Kidney glomerular epithelial cell (primary cell): ENCODE results near the gene DCLRE1A.

Experiments
- DNase-seq: peaks from one replicate; lab custom pipeline; 2025; lab: John Stamatoyannopoulos, UW

Gene DCLRE1A

DNA sequence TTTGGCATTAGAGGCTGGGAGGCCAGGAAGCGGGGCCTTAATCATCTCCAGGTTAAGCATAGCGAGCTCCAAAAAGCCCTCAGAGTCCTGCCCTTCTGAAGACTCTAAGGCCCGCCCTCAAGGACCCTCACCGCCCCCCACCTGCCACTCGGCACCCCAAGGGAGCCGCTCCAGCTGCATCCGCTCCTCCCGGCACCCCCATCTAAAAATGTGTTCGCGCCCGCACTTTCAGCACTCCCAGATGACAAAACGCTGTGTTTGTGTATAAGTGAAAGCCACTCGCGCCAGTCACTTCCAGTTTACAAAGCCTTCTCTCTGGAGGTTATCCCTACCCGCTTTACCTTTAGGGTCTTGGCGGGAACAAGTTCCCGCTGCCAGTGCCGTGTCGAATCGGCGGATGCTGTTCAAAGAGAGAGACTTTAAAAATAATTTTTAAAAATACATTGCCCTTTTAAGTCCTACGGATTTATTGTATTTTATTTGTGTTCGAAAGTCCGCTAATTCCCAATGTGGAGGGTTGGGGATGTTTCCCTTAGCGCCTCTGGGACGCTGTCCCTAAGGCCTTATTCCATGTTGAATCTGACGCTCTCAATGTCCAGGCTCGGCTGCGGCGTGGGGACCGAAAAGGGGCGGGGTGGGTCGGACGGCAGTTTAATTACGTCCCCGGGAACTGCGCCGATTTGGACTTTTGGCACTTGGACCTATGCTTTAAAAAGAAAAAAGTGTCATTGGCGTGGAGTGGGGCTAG, at the start of gene DCLRE1A, which contains the start of gene NHLRC2:
DCLRE1A (minus strand) TSS at position 70 of the 748 bp plus-strand sequence. CDS start 900 bp downstream, outside the sequence.
NHLRC2 (plus strand) TSS at position 649 of the 748 bp plus-strand sequence. CDS start 212 bp downstream, outside the sequence.
- DNase-seq, result peak; percentile 63

DNA sequence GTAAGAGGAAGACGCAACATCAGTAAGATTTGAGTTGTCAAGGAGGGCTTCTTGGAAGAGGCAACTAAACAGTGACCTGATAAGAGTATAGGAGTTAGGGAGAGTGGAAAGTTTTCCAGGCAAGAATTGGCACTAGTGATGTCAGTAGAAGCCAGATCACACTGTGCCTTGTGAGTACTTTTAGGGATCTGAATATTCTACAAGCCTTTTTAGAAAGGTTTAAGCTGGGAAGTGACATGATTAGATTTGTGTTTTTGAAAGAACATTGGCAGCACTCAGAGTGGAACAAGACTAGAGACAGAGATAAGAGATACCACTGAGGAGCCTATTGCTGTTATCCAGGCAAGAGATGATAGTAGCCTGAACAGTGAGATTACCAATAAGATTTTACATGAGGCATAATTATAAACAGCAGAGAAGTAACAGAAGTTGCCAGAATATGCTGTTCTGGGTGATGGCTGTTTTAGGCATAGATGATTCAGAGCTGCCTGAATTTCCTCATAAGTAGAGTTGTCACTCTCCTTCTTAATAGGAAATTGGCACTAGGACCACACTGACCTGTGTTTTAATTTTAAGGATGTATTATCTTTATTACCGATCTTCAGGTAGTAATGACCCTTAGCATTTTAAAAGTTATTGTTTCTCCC, 46.2 kb upstream of the DCLRE1A start:
- no peak for DNase-seq

DNA sequence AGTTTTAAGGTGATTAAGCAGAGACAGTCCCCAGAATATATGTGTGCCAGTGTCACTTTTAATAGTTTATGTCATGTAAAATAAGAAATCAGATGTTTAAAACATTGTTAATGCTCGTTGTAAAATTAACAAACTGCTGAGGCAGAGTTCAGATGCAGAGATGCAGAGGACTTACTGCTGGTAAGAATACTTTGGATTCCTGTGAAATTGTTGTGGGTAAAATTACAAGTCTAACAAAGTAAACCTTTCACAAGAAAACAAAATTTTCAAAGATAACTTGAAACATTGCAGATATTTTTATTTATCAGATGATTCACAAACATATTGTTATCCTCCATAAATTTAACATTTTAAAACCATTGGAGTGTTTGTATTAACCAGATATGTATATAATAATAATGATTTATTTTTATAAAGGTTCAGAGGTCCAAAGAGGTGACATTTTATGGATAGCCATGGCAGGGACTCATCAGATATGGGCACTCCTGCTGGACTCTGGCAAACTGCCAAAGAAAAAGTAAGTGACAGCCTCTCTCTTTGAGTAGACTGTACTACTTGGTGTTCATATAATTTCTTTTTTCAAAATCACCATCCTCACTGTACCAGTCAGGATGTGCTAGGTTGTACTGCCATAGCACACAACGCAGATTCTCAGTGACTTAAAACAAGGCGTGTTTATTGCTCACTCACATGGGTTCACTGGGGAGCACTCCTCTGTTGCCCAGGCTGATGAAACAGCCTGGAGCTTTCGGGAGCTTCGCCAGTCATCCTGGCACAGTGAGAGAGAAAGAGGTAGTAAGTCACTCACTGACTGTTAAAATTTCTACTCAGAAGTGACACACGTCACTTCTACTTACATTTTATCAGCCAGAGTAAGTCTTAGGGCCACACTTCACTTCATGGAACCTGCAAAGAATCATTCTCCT, 44.1 kb upstream of the DCLRE1A start:
- DNase-seq, result no peak

DNA sequence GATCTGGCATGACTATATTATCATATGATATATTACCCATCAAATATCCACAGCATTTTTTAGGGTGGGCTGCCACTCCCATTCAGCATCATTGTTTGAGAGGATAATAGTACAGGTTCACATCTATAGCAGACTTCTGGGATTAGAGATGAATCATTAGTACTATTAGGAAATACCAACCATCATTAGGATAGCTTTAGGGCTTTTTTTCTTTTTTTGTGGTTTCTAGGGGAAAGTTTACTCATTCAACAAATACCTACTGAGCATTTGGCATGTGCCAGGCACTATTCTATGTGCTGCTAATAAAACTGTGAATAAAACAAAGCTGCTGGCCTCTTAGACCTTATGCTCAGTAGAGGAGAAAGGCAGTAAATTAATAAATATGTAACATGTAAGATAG, 41.1 kb upstream of the DCLRE1A start:
- DNase-seq, result peak; percentile 36

DNA sequence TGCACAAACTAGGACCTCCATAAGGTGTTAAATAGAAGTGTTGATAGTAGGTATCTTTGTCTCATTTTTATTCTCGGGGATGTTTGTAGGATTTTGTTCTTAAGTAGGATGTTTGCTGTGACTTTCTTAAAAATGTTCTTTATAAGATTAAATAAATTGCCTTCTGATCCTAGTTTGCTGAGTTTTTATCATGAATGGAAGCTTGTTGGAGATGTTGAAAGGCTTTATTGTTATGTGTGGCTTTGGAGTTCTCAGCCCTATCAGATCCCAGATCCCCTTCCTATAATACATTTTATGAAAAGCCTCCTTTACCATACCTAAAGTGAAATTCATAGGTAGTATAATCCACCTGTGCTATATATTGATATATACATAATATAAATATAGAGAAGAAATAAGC, 40.7 kb upstream of the DCLRE1A start:
- DNase-seq, result no peak

DNA sequence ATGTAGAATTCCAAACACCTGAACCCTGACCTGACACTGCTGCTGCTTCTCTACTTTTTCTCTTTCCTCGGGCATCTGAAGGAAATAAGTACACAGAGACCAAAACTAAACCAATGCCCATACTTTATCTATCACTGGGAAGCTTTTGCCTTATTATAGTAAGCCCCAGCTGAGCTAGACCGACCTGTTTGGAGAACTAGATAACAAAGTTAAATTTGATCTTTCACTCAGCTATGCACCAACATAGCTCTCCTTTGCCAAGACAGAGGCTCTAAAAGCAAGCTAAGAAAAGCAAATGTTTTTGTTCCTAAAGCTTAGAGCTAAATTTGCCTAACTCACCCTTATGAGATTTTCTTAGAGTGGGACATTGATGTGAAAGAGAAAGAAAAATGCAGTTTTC, 39.7 kb upstream of the DCLRE1A start:
- DNase-seq, result no peak

DNA sequence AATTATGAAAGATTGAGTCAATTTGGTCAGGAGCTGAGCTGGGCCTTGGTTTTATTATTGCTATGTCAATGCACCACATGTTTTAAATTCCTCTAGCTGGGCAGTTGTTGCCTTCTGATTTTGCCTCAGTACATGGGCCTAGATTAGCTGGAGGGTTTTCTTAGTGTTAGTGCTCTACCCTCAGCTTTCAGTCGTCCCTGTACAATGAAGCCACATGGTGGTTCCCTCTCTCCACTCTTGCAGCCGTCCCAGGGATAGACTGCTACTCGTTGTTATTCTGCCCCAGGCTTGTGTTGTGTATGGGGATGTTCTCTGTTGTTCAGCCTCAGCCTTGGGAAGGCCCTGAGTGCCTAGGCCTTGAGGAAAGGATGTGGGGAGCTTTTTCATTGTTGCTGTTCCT, 37.6 kb upstream of the DCLRE1A start:
- no peak for DNase-seq

DNA sequence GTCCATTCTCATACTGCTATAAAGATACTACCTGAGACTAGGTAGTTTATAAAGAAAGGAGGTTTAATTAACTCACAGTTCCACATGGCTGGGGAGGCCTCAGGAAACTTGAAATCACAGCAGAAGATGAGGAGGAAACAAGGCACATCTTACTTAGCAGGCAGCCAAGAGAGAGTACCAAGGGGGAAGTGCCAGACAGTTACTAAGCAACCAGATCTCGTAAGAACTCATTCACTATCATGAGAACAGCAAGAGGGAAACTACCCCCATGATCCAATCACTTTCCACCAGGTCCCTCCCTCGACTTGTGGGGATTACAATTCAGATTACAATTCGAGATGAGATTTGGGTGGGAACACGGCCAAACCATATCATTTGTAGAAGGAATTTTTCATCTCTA, 36.9 kb upstream of the DCLRE1A start:
- no peak for DNase-seq

DNA sequence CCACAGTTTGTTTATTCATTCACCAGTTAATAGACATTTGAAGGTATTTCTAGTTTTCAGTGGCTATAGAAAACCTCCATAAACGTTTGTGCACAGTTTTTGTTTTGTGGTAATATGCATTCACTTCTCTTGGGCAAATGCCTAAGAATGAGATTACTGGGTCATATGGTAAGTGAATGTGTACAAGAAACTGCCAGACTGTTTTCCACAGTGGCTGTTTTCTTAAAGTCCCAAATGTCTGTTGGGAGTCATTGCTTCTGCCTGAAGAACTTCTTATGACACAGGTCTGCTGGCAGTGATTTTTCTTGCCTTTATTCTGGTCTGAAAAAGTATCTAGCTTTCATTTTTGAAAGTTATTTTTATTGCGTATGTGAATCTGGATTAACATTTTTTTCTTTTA, 36.0 kb upstream of the DCLRE1A start:
- DNase-seq, result no peak

DNA sequence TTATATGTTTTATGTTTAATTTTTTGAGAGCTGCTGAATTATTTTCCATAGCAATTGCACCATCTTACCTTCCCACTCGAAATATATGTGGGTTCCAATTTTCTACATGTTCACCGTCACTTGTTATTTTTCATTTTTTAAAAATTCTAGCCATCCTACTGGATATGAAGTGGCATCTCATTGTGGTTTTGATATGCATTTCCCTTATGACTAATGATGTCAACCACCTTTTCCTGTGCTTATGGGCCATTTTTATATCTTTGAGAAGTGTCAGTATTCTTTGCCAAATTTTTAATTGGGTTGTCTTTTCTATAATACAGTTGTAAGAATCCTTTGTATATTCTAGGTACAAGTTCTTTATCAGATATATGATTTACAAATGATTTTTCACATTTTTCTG, 28.4 kb upstream of the DCLRE1A start:
- DNase-seq, result no peak

DNA sequence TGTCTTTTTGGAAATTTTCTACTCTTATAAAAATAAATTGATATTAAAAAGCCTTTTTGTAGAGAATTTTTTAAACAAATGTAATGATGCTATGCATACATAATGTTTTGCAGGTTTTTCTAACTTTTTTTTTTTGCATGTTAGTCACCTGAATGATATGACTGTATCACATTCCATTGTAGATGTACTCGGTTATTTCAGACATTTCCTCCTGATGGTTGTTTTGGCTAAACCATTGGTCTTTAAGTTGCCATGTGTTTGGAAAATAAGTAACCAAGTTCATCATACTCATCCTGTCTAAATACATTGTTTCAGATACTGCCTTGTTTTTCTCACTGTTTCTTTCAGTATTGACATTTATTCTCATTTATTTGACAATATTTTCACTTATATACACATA, 26.4 kb upstream of the DCLRE1A start:
- peak; percentile 50 for DNase-seq

DNA sequence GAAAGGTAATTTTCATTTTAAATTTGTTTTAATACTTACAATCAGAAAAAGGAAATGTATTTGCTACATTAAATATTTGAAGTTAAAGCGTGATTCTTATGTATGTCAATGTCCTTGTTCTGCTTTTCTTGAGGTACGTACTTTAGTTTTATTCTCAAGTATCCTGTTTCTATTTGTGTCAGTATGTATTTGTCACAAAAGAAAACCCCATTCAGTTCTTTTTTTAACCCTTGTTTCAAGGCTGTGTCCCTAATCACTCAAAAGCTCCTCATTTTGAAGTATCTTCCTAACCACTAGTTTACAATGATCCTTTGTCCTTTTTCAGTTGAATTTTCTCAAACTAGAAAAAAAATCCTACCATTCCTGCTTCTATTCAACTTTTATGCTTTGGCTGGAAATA, 25.8 kb upstream of the DCLRE1A start:
- no peak for DNase-seq

DNA sequence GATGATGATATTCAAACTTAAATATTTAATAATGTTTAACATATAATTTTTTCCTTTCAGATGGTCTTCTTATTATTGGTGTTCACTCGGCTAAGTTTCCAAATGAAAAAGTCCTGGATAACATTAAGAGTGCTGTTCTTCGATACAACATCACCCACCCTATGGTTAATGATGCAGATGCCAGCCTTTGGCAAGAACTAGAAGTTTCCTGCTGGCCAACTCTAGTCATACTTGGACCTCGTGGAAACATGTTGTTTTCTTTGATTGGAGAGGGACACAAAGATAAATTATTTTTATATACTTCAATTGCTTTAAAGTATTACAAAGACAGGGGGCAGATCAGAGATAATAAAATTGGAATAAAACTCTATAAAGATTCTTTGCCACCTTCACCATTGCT, 22.6 kb upstream of the DCLRE1A start:
- no peak for DNase-seq

DNA sequence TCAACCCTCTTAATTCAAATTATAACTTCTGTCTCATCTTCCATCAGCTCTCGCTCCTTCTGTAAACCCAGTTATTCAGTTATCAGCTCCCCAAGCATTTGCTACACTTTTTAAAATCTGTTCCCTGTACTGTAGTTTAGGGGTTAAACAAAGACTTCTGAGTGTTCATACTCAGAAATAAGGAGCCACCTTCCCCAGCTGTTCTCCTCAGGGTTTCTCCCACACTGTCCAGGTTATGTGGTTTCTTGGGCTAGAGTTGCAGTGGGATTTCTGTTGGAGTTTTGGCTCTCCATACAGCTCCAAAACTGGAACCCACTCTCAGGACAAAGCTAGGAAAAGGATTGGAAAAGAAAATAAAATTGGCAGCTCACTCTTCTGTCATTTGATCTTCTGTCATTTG, 21.3 kb upstream of the DCLRE1A start:
- DNase-seq, result no peak

DNA sequence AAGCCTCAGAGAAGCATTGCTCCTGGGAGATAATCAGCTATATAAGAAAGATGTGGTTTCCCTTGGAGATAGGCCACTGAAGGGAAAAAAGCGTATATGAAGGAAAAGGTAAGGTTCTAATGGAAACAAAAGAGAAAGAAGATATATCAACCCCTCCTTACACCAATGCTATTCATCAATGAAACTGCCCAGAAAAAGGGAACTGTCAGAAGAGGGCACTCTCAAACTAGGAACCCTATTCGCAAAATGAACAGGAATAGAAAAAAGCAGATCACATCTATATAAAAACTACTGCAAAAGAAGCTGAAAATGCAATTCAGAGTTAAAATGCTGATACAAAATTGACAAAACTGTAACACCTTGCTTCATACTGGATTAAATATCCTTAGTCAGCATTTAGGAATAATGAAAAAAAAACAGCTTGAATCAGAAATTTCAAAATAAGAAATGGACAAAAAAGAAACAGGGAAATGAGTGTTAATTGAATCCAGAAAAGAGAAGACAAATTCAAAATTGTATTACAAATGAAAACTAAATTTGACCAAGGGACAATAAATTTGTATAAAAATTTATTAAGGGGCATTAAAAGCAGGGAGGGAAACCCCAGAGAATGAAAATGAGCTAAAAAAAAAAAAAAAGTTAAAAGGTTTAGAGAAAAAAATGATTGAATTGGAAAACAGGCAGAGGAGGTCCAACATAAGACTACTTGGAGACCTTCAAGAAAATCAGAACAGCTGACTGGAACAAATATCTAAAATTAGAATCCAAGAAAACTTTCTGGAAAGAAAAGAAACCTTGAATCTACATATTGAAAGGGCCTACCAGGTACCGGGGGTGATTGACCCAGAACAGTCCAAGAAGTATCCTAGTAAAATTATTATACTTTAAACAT, 18.5 kb upstream of the DCLRE1A start:
- no peak for DNase-seq

DNA sequence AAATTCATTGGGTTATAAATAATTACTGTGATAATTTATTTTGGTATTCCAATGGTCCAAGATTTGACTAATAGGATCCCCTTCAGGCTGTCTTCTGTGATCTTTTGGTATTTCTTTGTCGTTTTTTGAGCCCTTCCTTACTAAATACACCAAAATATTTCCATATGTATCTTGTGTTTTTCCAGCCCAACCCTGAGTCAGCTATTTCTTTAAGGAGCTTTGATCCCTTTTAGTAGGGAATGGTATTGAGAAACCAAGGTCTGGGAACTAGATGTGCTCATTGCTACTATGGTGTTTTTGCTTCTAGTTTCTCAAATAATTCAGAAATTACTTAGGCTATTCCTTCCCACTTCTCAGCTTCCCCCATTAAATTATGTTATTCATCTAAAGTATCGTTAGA, 15.9 kb upstream of the DCLRE1A start:
- no peak for DNase-seq

DNA sequence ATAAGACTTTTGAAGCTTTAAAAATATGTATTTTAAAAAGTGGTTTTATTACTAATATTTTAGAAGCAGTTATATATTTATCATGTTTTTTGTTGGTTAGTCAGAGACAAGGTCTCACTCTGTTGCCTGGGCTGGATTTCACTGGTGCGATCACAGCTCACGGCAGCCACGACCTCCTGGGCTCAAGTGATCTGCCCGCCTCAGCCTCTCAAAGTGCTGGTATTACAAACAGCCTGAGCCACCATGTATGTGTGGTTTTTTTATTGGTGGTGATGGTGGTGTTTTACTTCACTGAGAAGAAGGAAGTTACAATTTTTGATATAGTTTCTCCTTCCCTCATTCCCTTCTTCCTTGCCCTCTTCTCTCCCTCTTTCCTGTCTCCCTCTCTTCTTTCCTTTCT, 14.0 kb upstream of the DCLRE1A start:
- DNase-seq, result no peak

DNA sequence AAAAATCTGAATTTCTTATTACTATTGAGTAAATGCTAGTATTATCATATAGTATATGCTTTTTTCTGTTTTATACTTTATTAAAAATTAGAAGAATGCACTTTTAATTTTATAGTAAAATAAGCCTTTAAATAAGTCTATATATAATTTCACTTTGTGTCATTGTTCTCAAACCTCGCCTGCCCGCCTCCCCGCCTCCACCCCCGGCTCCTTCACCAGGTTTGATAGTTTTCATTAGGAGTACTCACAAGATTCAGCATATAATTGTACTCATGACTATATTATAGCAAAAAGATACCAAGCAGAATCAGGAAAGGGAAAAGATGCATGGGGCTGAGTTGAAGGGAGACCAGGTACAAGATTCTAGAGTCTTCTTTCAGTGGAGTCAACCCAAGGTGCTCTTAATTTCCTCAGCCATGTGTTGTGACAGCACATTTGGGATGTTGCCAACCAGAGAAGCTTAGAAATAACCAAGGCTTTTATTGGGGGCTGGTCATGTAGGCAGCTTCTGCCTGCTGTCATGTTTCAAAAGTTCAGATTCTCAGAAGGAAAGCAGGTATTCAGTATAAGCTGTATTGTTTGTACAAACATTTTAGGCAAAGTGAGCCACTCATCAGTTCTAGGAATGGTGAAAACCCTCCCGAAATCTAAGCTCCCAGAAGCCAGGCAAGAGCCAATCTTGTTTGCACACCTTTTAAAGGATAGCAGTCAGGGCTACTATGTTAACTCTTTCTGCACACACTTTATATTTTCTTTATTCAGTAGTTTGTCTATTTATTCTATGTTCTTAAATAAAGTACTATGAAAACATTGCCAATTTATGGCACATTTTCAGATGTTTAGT, 12.9 kb upstream of the DCLRE1A start:
- no peak for DNase-seq

DNA sequence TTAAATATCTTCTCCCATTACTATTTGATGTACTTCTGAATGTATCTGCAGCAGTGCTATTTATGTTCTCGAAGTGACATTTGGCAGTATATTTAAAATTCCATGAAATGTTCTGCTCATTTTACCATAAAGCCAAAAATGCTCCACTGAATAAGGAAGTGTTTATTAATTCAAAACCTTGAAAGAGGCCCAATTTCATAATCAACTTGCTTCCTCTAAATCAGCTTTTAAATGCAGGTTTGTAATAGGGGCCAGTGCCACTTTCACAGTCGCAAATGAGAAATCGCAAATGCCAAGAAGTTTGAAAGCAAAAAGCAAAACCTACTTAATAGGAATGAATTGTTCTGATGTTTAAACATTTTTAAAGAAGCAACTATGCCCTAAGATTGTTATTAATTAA, 12.0 kb upstream of the DCLRE1A start:
- DNase-seq, result no peak

DNA sequence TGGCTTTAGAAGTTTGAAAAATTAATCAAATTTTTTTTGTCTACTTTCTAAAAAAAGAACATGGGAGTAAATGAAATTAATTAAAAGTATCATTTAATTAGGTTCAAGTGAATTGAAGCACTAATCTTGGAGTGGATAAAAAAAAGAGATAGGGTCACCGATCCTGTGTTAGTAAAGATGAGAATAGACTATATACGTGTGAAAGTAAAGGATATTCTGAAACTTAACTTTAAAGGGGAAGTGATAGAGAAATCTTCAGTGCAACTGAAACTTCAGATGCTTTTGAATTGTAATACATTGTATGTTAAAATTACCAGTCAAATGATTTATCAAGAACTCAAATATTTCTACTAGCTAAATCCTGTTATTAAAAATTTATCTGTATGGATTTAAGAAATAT, 5.4 kb upstream of the DCLRE1A start:
- DNase-seq, result no peak

DNA sequence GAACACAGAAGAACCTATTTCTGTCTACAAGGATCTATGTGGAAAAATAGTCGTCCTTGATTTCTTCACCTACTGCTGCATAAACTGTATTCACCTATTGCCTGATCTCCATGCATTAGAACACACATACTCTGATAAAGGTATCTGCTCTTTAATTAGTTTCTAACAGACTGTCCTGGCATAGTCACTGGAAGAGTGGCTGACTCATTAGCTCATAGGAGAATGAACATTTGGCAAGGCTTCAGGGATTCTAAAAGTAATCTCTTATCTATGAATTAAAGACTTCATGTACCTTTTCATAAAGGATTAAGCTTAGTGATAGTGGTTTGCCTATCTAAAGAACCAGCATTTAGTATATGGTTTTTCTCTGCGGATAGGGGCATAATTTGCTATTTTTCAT, 4.7 kb upstream of the DCLRE1A start:
- no peak for DNase-seq
